ENCODE results near the gene GJB3.
"Not testable (repeated sequence)": the region's sequence is repeated elsewhere in the genome, so short reads cannot be mapped to it uniquely, and the experiment has no call there.

The GJB3 gene

DNA sequence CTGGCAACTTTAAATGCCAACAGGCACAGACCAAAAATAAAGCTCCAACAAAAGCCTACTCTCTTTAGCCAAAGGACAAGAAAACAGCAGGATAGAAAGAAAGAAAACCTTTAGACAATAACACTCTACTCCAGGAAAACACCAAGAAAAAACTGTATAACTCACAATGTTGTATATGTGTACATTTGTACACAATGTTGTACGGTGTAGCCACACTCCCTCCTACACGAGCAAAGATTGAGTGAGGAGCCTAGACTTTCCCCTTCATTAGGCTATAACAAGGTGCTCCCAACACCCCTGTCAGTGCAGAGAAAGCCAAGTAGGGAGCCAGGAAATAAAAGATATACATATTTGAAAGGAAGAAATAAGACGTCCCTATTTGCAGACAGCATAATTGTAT is 35.8 kb downstream of the GJB3 start:
- no peak overlapping the region for H3K9ac ChIP-seq
- TF ChIP-seq, protein P1, sequence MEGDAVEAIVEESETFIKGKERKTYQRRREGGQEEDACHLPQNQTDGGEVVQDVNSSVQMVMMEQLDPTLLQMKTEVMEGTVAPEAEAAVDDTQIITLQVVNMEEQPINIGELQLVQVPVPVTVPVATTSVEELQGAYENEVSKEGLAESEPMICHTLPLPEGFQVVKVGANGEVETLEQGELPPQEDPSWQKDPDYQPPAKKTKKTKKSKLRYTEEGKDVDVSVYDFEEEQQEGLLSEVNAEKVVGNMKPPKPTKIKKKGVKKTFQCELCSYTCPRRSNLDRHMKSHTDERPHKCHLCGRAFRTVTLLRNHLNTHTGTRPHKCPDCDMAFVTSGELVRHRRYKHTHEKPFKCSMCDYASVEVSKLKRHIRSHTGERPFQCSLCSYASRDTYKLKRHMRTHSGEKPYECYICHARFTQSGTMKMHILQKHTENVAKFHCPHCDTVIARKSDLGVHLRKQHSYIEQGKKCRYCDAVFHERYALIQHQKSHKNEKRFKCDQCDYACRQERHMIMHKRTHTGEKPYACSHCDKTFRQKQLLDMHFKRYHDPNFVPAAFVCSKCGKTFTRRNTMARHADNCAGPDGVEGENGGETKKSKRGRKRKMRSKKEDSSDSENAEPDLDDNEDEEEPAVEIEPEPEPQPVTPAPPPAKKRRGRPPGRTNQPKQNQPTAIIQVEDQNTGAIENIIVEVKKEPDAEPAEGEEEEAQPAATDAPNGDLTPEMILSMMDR (IDR thresholded peaks at IDR 0.05): no peak
- no peak overlapping the region for H3K4me3 ChIP-seq (ENCODE audit: low read depth, low read length)
- no peaks in the 10 kb centered on the region for H3K27me3 ChIP-seq (ENCODE audit: control insufficient read depth, insufficient read depth, low read length)
- H3K36me3 ChIP-seq (ENCODE audit: control insufficient read depth, insufficient read depth, low read length): no peaks in the 10 kb centered on the region
- no peak overlapping the region for H3K27ac ChIP-seq
- no peak overlapping the region for H3K4me2 ChIP-seq (ENCODE audit: low read length)
- no peaks in the 10 kb centered on the region for H3K9me3 ChIP-seq (ENCODE audit: control insufficient read depth, low read length)
- H3K79me2 ChIP-seq: no peaks in the 10 kb centered on the region
- no peak overlapping the region for H2AFZ ChIP-seq
- H3K4me1 ChIP-seq: no peaks in the 10 kb centered on the region

DNA sequence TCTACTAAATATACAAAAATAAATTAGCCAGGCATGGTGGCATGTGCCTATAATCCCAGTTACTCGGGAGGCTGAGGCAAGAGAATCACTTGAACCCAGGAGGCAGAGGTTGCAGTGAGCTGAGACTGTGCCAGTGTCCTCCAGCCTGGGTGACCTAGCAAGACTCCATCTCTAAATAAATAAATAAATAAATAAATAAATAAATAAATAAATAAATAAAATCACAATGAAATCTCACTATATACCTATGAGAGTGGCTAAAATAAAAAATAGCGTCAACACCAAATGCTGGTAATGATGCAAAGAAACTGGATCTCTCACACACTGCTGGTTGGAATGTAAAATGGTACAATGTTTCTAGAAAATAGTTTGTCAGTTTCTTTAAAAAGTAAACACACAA is 37.8 kb downstream of the GJB3 start:
- not testable (repeated sequence) for H3K27me3 ChIP-seq (ENCODE audit: control insufficient read depth, insufficient read depth, low read length); H3K9ac ChIP-seq; H3K4me1 ChIP-seq; H2AFZ ChIP-seq; H3K36me3 ChIP-seq (ENCODE audit: control insufficient read depth, insufficient read depth, low read length); H3K27ac ChIP-seq; H3K4me3 ChIP-seq (ENCODE audit: low read depth, low read length); H3K79me2 ChIP-seq; H3K9me3 ChIP-seq (ENCODE audit: control insufficient read depth, low read length); H3K4me2 ChIP-seq (ENCODE audit: low read length)

DNA sequence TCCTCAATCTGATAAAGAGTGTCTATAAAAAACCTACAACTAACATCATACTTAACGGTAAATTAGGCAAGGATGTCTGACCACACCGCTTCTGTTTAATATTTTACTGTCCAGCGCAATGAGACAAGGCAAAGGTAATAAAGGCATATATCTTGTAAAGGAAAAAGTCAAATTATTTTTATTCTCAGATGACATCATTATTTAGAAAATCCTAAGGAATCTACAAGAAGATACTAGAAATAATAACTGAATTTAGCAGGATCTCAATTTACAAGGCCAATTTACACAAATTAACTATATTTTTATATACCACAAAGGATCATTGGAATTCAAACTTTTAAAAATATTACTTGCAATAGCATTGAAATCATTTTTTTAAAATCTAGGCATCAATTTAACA is 41.2 kb downstream of the GJB3 start:
- no peaks in the 10 kb centered on the region for H3K4me1 ChIP-seq
- TF ChIP-seq, protein P1 (IDR thresholded peaks at IDR 0.05): no peak
- no peaks in the 10 kb centered on the region for H3K27me3 ChIP-seq (ENCODE audit: control insufficient read depth, insufficient read depth, low read length)
- H3K9ac ChIP-seq: no peak overlapping the region
- no peak overlapping the region for H3K27ac ChIP-seq
- no peaks in the 10 kb centered on the region for H3K36me3 ChIP-seq (ENCODE audit: control insufficient read depth, insufficient read depth, low read length)
- no peaks in the 10 kb centered on the region for H3K9me3 ChIP-seq (ENCODE audit: control insufficient read depth, low read length)
- no peak overlapping the region for H3K4me3 ChIP-seq (ENCODE audit: low read depth, low read length)
- H3K79me2 ChIP-seq: no peaks in the 10 kb centered on the region
- H3K4me2 ChIP-seq (ENCODE audit: low read length): no peak overlapping the region
- no peak overlapping the region for H2AFZ ChIP-seq

- H3K9ac ChIP-seq: no peak overlapping the region
- no peaks in the 10 kb centered on the region for H3K4me1 ChIP-seq
- no peak overlapping the region for H3K4me2 ChIP-seq (ENCODE audit: low read length)
- no peak overlapping the region for H3K27ac ChIP-seq
- no peak overlapping the region for H3K4me3 ChIP-seq (ENCODE audit: low read depth, low read length)
- TF ChIP-seq, protein P1 (IDR thresholded peaks at IDR 0.05): no peak
- H2AFZ ChIP-seq: no peak overlapping the region
- no peaks in the 10 kb centered on the region for H3K36me3 ChIP-seq (ENCODE audit: control insufficient read depth, insufficient read depth, low read length)
- H3K9me3 ChIP-seq (ENCODE audit: control insufficient read depth, low read length): no peaks in the 10 kb centered on the region
- H3K27me3 ChIP-seq (ENCODE audit: control insufficient read depth, insufficient read depth, low read length): no peaks in the 10 kb centered on the region
- no peaks in the 10 kb centered on the region for H3K79me2 ChIP-seq
These were observed 43.9 kb downstream of the GJB3 start for GRCh38 chr1:34824817-34825454.

DNA sequence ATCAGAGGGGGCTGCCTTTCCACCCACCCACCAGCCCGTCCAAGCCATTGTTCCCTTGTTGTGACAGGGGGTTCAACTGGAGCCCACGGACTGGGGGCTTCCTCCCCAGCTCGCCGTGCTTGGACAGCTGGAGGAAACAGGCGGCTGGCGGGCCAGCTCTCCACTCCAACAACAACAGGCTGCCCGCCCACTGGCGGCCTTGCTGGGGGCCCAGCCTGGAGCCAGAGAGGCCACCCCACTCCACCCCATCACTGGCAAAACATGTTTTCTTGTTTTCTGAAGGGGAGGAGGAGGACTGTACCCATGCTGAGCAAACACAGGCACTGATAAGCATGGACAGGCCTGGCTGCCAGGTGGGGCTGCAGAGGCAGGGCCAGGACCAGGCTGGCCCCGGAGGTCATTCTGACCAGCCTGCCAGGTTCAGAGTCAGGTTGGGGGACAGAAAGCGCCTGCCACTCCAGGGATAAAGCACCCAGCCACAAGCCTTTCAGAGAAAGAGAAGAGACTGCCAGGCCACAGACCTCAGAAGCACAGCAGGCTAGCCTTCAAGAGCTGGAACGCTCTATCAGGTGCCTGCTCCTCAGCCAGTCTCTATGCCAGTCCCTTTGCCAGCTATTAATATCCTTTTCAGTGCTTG is 44.6 kb downstream of the GJB3 start:
- no peaks in the 10 kb centered on the region for H3K9me3 ChIP-seq (ENCODE audit: control insufficient read depth, low read length)
- no peak overlapping the region for H3K4me3 ChIP-seq (ENCODE audit: low read depth, low read length)
- TF ChIP-seq, protein P1 (IDR thresholded peaks at IDR 0.05): no peak
- no peaks in the 10 kb centered on the region for H3K36me3 ChIP-seq (ENCODE audit: control insufficient read depth, insufficient read depth, low read length)
- no peak overlapping the region for H3K4me2 ChIP-seq (ENCODE audit: low read length)
- H2AFZ ChIP-seq: no peak overlapping the region
- H3K27me3 ChIP-seq (ENCODE audit: control insufficient read depth, insufficient read depth, low read length): no peaks in the 10 kb centered on the region
- H3K27ac ChIP-seq: no peak overlapping the region
- H3K9ac ChIP-seq: no peak overlapping the region
- no peaks in the 10 kb centered on the region for H3K79me2 ChIP-seq
- no peaks in the 10 kb centered on the region for H3K4me1 ChIP-seq
